Loucy (cell line): ENCODE measurements around the gene PRSS36.

Experiments used
- EZH2phosphoT487 ChIP-seq: fragments of 200-600 bp; IDR thresholded peaks from 2 replicates; pipeline ENCODE4 v1.6.1; 2018; ENCODE audit warnings: antibody characterized with exemption, mild to moderate bottlenecking, moderate library complexity, borderline replicate concordance
- TF ChIP-seq, protein P1 (sequence below): fragments of 200-600 bp; sonication (generic); conservative IDR thresholded peaks from 2 replicates; pipeline ENCODE4 v1.5.1; 2014; ENCODE audit warnings: mild to moderate bottlenecking, antibody characterized with exemption, low read length

DNA sequence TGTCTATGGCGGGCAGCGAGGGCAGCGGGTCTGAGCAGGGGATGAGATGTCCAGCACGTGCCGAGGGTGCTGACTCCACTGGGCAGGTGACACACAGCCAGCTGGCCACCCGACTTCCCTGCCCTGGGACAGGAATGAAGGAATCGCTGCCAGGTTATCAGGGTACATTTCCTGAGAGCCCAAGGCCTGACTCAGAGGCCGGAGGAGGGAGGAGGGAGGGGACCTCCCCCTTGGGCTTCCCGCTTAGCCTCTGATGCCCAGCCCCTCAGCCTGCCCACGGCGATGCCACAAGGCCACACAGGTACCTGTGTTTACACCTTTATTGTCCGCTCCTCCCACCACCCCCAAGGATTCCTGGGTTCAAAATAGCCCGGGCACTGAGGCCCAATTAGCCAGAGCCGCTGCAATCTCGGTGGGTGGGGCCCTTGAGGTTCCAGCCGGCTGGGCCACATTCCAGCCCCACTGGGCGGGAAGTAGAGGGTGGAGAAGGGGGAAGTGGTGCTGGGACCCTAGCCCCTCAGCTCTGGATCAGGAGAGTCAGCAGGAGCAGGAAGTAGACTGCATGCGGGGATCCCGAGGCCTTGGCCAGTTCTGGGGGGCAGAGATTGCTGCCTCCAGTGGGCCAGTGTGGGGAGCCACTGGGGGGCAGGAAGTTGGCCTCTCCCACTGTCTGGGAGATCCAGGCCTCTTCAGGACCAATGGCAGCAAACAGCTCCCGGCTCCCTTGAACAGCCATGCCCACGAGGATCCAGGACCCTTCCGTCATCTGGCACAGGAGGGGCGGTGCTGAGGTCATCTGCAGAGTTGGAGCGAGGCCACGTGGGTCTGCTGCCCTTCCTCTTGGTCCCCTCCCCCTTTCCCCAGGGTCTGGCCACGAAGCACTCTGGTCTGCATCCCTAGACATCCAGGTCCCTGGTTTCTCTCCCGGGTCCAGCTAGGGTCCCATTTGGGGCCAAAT lies 11.0 kb downstream of the PRSS36 start:
- TF ChIP-seq, protein P1, sequence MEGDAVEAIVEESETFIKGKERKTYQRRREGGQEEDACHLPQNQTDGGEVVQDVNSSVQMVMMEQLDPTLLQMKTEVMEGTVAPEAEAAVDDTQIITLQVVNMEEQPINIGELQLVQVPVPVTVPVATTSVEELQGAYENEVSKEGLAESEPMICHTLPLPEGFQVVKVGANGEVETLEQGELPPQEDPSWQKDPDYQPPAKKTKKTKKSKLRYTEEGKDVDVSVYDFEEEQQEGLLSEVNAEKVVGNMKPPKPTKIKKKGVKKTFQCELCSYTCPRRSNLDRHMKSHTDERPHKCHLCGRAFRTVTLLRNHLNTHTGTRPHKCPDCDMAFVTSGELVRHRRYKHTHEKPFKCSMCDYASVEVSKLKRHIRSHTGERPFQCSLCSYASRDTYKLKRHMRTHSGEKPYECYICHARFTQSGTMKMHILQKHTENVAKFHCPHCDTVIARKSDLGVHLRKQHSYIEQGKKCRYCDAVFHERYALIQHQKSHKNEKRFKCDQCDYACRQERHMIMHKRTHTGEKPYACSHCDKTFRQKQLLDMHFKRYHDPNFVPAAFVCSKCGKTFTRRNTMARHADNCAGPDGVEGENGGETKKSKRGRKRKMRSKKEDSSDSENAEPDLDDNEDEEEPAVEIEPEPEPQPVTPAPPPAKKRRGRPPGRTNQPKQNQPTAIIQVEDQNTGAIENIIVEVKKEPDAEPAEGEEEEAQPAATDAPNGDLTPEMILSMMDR, result no peak
- TF ChIP-seq EZH2phosphoT487, result no peak
